Fibroblast of villous mesenchyme (primary cell): Measurements from ENCODE around the gene CD1D. TPM values are rescaled to one million over a fixed set of nuclear protein-coding genes. Genes with fewer than 3 reads are reported as not detected.

ENCODE experiments used
- total RNA-seq: library from RNA; depleted of rRNA; stranded (reverse); fragments of >200 nt; gene quantifications from 2 replicates; pipeline ENCODE4 v1.2.3, GENCODE V29; 2012

CD1D gene
- total RNA-seq, 1 donor, result under 0.01 TPM

Other genes with a start within 250 kb of the CD1D start
- gene KIRREL1, start 187.2 kb upstream of the CD1D start, total RNA-seq, result 120 TPM in 2 replicates
- gene CD1A, start 73.5 kb downstream of the CD1D start, total RNA-seq, result not detected in 2 replicates
- gene CD1C, start 109.0 kb downstream of the CD1D start, total RNA-seq, result not detected in 2 replicates
- not detected in 2 replicates for gene CD1B, start 150.6 kb downstream of the CD1D start, total RNA-seq
- gene CD1E, start 173.0 kb downstream of the CD1D start, total RNA-seq, result not detected in 2 replicates
- not detected in 2 replicates for gene OR10T2, start 218.6 kb downstream of the CD1D start, total RNA-seq
- gene OR10K2, start 245.3 kb downstream of the CD1D start, total RNA-seq, result not detected in 2 replicates